HG02588 (cell line): ENCODE data around the gene SMYD3.

Experiments used
- ATAC-seq: cut with Tn5 transposase; IDR thresholded peaks from one replicate; pipeline ENCODE4 v1.9.1; 2021; ENCODE audit warnings: mild to moderate bottlenecking, moderate library complexity; ENCODE audit not compliant: unreplicated experiment

Gene SMYD3

DNA sequence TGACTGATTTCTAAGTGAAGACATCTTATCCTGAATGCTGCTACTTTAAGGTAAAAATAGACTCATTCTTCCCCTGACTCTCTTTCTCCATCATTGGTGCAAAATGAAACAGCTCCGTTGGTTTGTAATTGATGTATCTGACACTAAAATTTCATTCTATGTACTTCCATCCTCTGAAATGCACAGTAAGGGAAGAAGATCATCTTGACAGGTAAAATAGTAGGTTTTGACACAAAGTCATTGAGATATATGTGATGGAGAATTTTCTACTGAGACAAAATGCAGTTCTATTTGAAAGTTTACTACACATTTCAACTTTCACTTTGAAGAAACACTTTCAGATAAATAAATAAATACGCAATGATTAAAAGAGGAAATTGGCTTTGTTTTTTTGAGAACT, 348.9 kb downstream of the SMYD3 start:
- no peak for ATAC-seq

DNA sequence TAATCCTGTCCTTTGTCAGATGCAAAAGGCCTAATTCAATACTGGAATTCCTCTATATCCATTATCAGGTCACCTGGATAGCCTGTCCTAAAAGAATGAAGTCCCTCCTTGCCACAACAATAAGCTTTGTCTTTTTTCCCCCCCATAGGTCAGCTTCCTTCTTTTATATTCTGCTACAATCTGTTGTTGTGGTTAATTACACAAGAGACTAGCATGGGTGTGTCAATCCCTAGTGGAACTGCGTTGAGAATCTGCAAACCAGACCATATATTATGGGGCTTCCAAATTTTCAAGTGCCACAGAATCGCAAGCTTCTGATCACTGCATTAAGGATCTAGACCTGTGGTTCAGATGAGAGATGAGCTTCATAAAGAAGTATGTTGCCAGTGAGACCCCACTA, 349.6 kb downstream of the SMYD3 start:
- ATAC-seq: no peak

DNA sequence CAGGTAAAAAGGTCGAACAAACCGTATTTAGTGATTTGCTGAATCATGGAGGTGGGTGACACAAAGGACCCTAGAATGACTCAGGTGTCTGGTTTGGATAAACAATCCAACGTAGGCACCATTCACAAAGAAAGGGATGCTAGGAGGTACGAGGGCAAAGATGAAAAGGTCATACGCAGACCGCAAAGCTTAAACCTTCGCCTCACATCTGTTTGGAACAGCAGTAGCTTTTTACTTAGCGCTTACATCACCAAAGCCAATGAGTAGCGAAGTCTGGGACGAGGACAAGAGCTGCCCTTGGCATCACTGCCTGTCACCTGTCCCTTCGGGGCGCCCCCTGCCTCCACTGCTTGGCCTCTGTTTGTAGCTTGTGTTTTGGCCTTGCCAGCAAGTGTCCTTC, 350.2 kb downstream of the SMYD3 start:
- ATAC-seq: no peak

DNA sequence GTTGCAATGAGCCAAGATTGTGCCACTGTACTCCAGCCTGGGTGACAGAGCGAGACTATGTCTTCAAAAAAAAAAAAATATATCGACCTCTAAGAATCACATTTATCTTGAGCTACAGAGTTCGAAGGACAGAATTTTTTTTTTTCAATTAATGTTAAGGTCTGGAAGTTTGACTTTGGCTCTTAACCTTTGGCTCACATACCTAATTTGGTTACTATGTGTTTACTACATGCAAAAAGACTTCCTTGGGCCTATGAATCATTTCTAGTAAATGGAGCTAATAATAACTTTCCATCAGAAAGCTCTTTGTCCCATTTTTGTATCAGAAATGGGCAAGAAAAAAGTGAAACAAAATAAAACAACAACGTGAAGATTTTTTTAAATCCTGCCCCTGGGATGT, 351.2 kb downstream of the SMYD3 start:
- ATAC-seq: no peak

DNA sequence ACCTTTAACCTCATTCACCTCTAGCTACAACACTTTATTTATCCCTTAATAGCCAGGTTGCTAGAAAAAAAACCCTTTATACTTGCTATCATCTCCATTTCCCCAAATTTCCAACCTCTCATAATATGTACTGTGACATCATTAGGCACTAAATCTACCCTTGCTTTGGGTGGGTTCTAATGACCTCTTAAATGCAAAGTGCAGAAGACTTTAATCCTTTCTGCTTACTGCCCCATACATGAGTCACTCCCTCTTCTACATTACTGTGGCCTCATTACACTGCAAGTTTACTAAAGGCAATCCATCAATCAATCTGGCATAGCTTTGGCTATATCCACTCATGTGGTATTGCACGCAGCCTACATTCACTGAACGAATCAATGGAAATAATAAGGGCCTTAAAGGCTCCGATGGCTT, 353.3 kb downstream of the SMYD3 start:
- ATAC-seq: no peak

DNA sequence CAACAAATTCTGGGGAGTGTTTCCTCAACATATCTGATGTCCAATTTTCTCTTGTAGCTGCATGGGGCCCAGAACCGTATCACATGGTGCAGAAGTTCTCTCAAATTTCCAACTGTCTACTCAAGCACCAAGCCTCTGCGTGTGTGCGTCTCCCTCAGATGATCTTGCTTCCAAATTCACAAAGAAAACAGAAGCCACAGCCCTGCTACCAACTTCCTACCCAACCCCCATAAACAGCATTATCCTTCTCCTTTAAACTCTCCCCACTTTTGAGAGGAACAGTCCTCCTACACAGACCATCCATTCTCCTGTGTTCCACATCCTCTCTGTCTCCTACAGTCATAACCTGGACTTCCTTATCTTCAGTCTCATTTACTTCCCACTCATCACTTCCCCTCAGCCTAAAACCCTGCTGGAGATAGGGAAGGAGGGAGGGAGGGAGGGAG, 354.1 kb downstream of the SMYD3 start:
- ATAC-seq: no peak

DNA sequence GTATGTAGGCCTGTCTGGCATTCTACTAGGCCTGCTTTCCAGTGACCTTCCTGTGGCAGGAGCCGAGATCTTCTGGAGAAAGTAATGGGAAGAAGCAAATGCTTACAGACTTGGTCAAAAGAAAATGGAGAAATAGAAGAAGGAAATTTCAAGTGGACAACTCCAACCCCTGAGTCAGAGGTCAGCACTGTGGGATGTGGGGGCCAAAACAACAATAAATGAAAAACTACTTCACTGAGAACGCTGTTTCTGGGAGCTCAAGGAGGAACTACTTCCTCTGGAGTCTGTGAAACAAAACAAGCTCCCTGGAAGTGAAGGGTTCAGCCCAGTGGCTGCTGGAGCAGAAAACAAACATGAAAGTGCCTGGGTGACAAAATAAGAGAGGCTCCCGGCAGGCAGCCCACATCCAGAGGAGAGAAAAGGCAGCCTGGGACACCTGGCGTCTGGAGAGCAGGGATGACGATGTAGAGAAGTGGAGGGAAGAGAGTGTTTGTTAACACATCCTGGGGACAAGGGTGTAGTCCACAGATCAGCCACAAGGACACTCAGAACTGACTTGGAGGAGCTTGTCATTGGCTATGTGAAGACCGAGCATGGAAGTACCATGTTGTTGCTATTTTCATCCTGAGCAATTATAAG, 355.2 kb downstream of the SMYD3 start:
- ATAC-seq: no peak

DNA sequence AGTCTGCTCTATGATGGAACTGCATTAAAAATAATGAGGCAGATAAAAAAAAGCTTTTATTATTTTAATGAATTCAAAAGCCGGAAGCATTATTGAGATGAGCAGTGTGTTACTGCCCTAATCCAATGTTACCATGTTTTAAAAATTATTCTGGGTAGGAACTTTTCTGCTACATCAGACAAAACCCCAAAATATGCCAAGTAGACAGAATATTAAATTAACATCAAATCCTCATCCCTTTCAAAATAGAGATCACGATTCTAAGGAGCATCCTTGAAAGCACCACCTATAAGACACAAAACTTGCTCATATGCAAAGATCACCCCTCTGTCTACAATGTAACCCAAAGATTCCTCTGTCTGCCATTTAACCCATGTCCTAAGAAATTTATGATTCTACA, 357.5 kb downstream of the SMYD3 start:
- ATAC-seq: no peak

DNA sequence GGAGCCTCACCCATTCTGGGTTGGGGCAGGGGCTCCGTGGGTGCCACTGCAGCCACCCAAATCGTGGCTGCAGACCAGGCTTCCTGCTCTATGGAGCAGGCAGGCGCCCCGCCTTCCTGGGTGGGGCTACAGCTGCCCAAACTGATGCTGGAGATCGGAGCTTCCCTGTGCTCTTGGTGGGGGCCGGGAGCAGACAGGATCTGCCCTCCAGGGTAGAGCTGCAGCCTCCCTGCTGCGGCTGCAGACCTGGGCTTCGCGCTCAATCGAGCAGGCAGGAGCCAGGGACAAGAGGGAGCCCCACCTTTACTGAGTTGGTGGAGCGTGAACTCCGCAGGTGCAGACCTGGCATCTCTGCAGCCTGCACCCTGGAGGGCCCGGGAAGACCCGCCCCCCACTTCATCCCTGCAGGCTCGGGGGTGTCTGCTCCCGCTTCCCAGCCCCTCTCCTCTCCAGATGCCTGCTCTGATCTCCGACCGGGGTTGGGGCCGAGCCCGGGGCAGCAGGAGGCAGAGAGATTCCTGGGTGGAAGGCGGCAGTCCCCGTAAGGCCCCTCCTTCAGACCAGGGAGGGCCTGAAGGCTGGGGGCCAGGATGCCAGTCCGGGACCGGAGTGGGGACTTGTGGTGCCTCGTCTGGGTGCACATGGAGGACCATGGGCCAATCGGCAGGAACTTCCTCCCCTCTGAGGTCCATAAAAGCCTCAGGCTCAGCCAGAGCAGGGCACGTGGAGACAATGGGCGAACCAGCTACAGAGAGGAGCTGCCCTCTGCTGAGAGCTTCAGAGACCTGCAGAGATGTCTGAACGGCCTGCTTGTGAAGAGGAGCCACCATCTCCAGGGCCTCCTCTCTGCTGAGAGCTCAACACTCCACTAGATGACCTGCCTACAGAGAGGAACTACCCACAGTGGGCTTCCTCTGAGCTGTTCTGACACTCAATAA, 359.3 kb downstream of the SMYD3 start:
- ATAC-seq: no peak

DNA sequence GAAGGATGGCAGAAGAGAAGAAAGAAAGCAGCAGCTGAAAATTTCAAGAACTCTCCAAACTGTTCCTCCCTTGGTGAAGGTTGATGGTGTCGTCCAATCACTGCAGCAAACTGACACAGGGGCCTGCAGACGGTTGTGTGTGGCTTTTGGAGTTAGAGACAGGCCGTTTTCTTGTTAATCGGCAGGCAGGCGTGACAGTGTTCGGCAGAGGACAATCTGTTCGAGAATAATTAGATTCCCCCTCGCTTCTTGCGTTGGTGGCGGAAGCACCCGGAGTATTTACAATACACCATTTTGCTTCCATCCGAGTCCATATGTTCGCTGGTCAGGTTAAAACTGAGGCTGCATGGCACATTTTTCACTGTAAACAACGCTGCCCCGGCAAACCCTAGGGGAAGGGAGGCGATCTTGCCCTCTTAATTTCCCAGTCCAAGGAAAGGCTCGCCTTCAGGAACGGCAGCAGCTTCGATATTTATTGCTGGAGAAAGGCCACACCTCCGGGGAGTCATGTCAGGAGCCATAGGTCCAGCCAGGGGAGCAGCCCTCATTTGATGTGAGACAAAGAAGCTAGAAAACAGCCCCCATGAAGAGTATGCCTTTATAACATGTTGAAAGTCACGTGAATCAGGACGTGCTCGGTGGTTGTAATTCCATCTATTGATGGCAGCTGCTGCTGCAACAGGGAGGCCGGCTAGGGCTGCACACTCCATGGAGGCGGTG, 360.1 kb downstream of the SMYD3 start:
- no peak for ATAC-seq

DNA sequence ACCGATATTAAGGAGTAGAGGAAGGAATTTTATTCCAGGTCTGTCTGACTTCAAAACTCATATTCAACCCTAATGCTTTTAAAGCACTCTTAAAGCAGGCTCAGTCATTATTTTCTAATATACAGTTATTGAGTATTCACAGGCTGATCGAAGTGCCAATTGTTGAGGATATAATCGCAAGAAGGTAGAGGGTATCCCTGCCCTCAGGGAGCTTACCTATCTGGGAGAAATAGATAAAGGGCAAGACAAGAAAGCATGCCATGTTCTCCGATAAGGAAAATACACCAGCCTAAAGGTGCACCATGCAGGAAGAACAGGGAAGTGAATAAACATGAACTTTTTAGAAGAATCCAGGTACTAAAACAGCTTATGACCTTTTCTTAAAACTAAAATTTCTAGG, 361.2 kb downstream of the SMYD3 start:
- no peak for ATAC-seq

DNA sequence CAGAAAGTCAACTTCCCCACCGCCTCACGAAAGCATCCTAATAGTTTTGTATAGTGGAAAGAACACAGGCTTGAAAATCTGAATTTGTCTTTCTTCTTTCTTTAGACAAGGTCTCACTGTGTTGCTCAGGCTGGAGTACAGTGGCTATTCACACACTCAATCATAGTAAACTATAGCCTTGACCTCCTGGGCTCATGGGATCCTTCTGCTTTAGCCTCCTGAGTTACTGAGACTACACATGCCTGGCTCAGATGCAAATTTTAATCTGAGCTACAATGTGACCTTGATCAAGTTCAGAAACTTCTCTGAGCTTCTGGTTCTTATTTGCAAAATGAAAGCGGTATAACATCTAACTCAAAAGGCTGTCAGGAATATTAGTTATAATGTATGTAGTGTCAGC, 362.1 kb downstream of the SMYD3 start:
- ATAC-seq: no peak

DNA sequence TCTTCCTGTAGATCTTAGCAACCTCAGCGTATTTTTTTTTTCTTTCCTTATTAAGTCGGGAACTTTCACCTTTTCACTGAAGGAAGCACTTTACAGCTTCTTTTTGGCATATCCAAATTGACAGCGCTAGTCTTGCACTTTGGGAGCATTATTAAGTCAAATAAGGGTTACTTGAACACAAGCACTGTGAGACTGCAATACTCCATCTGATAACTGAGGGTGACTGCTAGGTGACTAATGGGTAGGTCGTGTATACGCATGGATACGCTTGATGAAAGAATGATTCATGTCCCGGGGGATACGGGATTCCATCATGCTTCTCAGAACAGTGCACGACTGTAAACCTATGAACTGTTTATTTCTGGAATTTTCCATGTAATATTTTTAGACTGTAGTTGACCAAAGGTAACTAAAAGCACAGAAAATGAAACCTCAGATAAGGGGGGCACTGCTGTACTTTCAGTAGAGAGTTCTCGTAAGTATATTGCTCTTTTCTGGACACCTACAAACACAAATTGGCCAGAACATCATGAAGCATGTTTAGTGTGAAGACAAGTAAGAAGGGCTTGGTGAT, 364.7 kb downstream of the SMYD3 start:
- no peak for ATAC-seq

DNA sequence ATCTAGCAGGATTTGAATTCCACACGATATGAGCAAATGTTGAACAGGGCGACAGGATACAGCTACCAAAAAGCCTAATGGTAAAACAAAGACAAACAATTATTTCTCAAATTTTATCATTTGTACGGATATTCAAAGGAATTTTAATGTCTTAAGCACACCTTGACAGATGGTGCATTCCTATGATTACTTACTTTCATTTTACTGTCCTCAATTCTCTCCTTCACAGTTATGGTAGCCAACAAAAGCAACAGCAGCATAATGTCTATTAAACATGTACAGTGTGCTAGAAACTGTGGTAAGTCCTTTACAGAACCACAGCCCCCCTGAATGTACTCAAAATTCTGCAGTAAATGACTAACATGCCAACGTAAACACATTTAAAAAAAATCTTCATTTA, 365.8 kb downstream of the SMYD3 start:
- ATAC-seq: no peak

DNA sequence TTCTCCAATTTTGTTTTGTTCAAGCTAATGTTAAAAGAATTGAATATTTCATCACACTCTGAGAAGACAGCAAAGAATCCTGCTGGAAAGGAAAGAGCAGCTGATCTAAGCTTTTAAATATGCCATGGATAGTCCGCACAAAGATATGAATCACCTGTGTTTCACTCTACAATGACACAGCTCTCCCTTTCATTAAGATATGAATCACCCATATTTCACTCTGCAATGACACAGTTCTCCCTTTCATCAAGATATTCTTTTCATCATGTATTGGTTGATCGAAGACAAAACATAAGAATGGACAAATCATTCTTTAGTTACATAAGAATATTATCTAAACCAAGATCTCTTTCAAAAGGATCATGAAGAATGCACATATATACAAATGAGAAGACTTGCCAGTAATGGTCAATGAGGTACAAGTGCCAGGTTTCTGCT, 367.3 kb downstream of the SMYD3 start:
- ATAC-seq: no peak

DNA sequence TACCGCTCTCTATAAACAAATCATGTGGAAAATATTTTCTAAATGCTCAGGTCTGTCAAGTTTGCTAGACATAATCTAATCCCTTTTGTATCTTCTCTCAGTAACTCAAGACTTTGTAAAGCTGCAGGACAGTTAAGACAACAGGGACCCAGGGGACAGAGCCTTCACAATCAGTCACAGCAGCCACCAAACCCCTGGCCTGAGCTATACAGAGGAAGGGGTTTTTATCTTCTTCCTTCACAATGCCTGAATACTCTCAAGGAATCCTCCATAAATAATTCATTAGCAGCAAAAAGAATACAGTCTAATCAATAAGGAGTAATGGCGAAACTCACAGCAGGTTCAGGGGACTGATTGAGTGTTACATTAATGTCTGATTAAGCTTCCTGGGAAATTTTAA, 368.3 kb downstream of the SMYD3 start:
- ATAC-seq: no peak

DNA sequence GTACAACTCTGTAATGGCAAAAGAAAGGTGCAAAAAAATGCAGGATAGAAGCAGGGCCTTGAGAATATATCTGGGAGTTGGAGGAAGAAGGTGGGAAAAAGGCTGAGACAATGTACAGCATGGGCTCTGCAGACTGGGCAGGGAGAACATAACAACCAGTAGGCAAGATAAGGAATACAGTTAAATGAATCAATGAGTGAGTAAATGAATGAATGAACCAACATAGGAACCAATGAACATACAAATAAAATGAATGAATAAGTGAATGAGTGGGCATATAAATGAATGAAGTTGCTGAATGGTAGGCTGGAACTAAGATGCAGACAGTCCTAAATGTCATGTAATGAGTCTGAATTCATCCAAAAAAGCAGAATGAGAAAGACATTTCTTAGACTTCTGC, 370.6 kb downstream of the SMYD3 start:
- no peak for ATAC-seq

DNA sequence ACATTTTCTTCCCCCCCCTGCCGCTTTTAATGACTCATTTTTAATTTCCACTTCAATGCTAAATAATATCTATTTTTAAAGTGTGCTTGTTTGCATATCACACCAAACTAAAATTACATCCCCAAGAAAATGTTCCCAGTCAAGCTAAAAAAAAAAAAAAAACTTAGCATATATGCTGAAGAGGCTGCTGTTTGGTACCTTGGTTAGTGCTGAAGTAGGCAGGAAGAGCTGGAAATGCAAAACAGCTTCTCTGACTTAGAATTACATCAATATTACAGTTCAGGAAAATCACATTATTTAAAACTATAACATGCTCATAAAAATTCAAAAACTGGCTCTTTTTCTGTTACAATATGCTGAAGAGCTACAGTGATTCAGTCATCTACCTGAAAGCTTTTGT, 372.3 kb downstream of the SMYD3 start:
- ATAC-seq: no peak

DNA sequence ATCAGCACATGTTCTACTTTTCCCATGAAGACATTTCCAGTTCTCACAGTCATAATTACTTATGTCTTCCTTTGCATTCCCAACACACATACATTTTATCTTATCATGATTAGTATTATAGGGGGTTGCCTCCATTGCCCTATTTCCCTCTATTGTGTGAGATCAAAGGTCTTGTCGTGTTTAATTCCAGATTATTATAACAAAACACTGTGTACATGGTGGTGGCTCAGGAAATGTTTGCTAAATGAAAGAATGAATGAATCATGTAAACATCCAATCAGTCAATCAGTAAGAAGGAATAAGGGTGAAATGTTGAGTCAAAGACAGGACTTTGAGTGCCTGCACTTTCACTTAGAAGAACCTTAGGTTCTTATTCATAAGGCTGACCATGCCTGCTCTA, 376.0 kb downstream of the SMYD3 start:
- no peak for ATAC-seq

DNA sequence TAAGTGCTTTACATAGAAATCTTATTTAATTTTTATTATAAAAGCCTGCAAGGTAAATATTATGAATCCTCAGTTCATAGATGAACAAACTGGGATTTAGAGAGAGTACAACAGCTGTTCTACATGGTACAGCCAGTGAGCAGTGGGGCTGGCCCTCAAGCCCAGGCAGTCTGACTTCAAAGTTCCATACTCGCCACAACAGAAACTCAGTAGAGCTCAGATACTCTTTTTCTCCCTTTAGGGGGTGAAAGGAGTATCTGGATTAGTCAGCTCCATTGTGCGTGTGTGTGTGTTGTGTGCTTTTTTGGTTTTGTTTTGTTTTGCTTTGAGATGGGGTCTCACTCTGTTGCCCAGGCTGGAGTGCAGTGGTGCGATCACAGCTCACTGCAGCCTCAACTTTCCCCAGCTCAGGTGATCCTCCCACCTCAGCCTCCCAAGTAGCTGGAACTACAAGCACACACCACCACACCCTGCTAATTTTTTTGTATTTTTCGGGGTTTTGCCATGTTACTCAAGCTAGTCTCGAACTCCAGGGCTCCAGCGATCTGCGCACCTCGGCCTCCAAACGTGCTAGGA, 378.5 kb downstream of the SMYD3 start:
- ATAC-seq: no peak

DNA sequence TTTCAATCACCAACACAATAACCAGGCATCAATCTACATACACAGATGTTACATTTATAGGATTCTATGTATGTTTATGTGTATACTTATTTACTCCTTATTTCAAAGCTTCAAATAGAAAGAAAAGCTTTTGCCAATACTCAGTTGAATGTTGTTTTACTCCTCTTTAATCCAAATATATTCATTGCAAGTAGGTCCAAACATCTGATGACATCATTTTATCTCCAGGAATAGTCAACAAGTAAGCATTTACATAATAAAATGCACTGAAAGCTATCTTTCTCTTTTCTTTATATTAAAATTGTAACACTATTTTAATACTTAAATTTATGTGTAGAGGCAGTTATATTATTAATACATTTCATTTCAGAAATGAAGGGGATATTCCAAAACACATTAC, 380.5 kb downstream of the SMYD3 start:
- ATAC-seq: no peak
